ENCODE data around the gene ADAMTSL3. TPM values are rescaled to one million over a fixed set of nuclear protein-coding genes. Genes with fewer than 3 reads are reported as not detected.

Gene ADAMTSL3
- total and polyA plus RNA-seq, 2 donors (not counting 1 experiment from before 2014, with no cell fraction given): 0.01 TPM; not detected in 1

- 84% methylated on average over 5 of the region's 6 CpGs for WGBS (ENCODE audit: insufficient coverage)
- intact Hi-C loops (cut with micrococcal nuclease): no loop called here
Measured at GRCh38 chr15:83766339-83766738, 112.4 kb downstream of the ADAMTSL3 start.

GRCh38 chr15:83767741-83768140 lies 113.8 kb downstream of the ADAMTSL3 start:
- Histone ChIP-seq H3K27ac (ENCODE audit: low read length in 2 of 2) (no peak overlapping the region), H3K4me2 (replicated peaks; ENCODE audit: low read depth, low read length, poor library complexity, severe bottlenecking) (no peak overlapping the region), H3K79me2 (ENCODE audit: control insufficient read depth, insufficient read depth, low read length) (no peaks in the 10 kb centered on the region), H3K36me3 (replicated peaks in 1 of 2; ENCODE audit: control extremely low read depth in 1 of 2, control insufficient read depth in 1 of 2, extremely low read depth in 1 of 2, insufficient read depth in 2 of 2, low read length in 1 of 2) (no peaks in the 10 kb centered on the region), H3K4me1 (ENCODE audit: control insufficient read depth in 2 of 2, insufficient read depth in 2 of 2, low read length in 2 of 2) (no peaks in the 10 kb centered on the region), H4K20me1 (ENCODE audit: control insufficient read depth, insufficient read depth, low read length, poor library complexity, severe bottlenecking) (no peaks in the 10 kb centered on the region), H3K9ac (ENCODE audit: low read length) (no peak overlapping the region), H3K4me3 (ENCODE audit: control extremely low read depth in 1 of 5, extremely low read depth in 1 of 5, insufficient read depth in 1 of 5, low read depth in 2 of 5, low read length in 4 of 5) (no peak overlapping the region), H2AFZ (ENCODE audit: insufficient read depth, low read depth, low read length, poor library complexity, severe bottlenecking) (no peak overlapping the region), H3K9me3 (ENCODE audit: control extremely low read depth in 1 of 3, control insufficient read depth in 2 of 3, insufficient read depth in 1 of 3, low read length in 2 of 3) (peaks cover 0 to 4% (median 0%) of the 10 kb centered on the region in 3 donors), H3K27me3 (replicated peaks in 1 of 4; ENCODE audit: control extremely low read depth in 1 of 4, control insufficient read depth in 3 of 4, insufficient read depth in 4 of 4, low read length in 3 of 4) (peaks cover 0 to 2% (median 0%) of the 10 kb centered on the region in 4 experiments)
- DNase-seq (no peak), ATAC-seq (ENCODE audit: low read depth) (no peak)
- POLR2A ChIA-PET: no interaction called here
- Mint-ChIP-seq H3K9me3 (ENCODE audit: insufficient read depth) (no peaks in the 10 kb centered on the region), H3K27me3 (no peaks in the 10 kb centered on the region), H3K4me1 (no peaks in the 10 kb centered on the region), H3K27ac (no peak overlapping the region), H3K4me3 (no peak overlapping the region)
- WGBS (ENCODE audit: insufficient coverage): 100% methylated on average over 2 of the region's 4 CpGs
- no peak for TF ChIP-seq CTCF (IDR thresholded peaks at IDR 0.05)
- no peak for TF ChIP-seq EZH2 (IDR thresholded peaks at IDR 0.05; ENCODE audit: borderline replicate concordance, insufficient read depth, low read depth, low read length, poor library complexity, severe bottlenecking)
- intact Hi-C loops (cut with micrococcal nuclease): no loop called here
- CTCF ChIA-PET: no interaction called here

More at GRCh38 chr15:83766339-83766738, 112.4 kb downstream of the ADAMTSL3 start:
- H3K4me3 Mint-ChIP-seq: no peak overlapping the region
- TF ChIP-seq CTCF (IDR thresholded peaks at IDR 0.05): no peak
- TF ChIP-seq EZH2 (IDR thresholded peaks at IDR 0.05; ENCODE audit: borderline replicate concordance, insufficient read depth, low read depth, low read length, poor library complexity, severe bottlenecking): no peak
- Histone ChIP-seq H3K4me3 (ENCODE audit: control extremely low read depth in 1 of 5, extremely low read depth in 1 of 5, insufficient read depth in 1 of 5, low read depth in 2 of 5, low read length in 4 of 5) (no peak overlapping the region), H3K27me3 (replicated peaks in 1 of 4; ENCODE audit: control extremely low read depth in 1 of 4, control insufficient read depth in 3 of 4, insufficient read depth in 4 of 4, low read length in 3 of 4) (peaks cover 0 to 2% (median 0%) of the 10 kb centered on the region in 4 experiments), H4K20me1 (ENCODE audit: control insufficient read depth, insufficient read depth, low read length, poor library complexity, severe bottlenecking) (no peaks in the 10 kb centered on the region), H3K9ac (ENCODE audit: low read length) (no peak overlapping the region), H3K4me1 (ENCODE audit: control insufficient read depth in 2 of 2, insufficient read depth in 2 of 2, low read length in 2 of 2) (no peaks in the 10 kb centered on the region), H3K79me2 (ENCODE audit: control insufficient read depth, insufficient read depth, low read length) (no peaks in the 10 kb centered on the region), H3K36me3 (replicated peaks in 1 of 2; ENCODE audit: control extremely low read depth in 1 of 2, control insufficient read depth in 1 of 2, extremely low read depth in 1 of 2, insufficient read depth in 2 of 2, low read length in 1 of 2) (no peaks in the 10 kb centered on the region), H3K27ac (ENCODE audit: low read length in 2 of 2) (no peak overlapping the region), H2AFZ (ENCODE audit: insufficient read depth, low read depth, low read length, poor library complexity, severe bottlenecking) (no peak overlapping the region), H3K9me3 (ENCODE audit: control extremely low read depth in 1 of 3, control insufficient read depth in 2 of 3, insufficient read depth in 1 of 3, low read length in 2 of 3) (peaks cover 0 to 4% (median 0%) of the 10 kb centered on the region in 3 donors), H3K4me2 (replicated peaks; ENCODE audit: low read depth, low read length, poor library complexity, severe bottlenecking) (no peak overlapping the region)
- no peaks in the 10 kb centered on the region for H3K27me3 Mint-ChIP-seq
- no peaks in the 10 kb centered on the region for H3K9me3 Mint-ChIP-seq (ENCODE audit: insufficient read depth)
- H3K27ac Mint-ChIP-seq: no peak overlapping the region
- POLR2A ChIA-PET: no interaction called here
- DNase-seq (no peak), ATAC-seq (ENCODE audit: low read depth) (no peak)
- no peaks in the 10 kb centered on the region for H3K4me1 Mint-ChIP-seq
- CTCF ChIA-PET: no interaction called here
